ENCODE measurements around the gene SIGLEC14. TPM values are rescaled to one million over a fixed set of nuclear protein-coding genes. Genes with fewer than 3 reads are reported as not detected.

The SIGLEC14 gene
- polyA plus RNA-seq, 1 donor from 2014 or later = not detected

DNA sequence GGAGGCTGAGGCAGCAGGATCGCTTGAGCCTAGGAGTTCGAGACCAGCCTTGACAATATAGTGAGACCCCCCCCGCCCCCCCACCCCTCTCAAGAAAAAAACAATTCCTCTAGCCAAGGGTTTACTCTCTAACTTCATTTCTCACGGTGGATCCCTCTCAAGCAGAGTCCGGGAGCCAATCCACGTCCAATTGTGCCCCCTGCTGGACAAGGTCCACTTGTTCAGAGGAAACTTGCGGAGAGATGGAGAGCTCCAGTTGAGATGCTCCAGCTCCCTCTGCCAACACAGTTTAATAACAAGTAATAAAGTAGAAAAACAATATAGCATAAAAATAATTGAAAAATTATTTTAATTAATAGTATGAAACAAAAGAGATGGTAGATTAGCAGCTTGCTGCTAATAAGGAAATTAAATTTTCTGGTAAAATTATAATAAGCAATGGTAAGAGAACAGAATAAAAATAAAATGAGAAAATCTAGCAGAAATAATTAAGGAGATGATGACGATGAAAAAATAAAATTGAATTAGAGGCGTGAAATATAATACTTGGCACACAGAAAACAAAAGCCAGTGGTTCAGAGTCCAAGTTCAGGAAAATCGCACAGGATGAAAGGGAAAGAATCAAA, 14.5 kb upstream of the SIGLEC14 start:
- H3K36me3 ChIP-seq (ENCODE audit: insufficient read depth, low read length) = no peaks in the 10 kb centered on the region
- no peaks in the 10 kb centered on the region for H3K79me2 ChIP-seq (replicated peaks; ENCODE audit: insufficient read depth, low read length)
- H3F3A ChIP-seq (ENCODE audit: insufficient read depth, low read length, poor library complexity, severe bottlenecking) = no peaks in the 10 kb centered on the region
- H3K27ac ChIP-seq (ENCODE audit: low read length) = no peak overlapping the region
- no peaks in the 10 kb centered on the region for H3K9me2 ChIP-seq (ENCODE audit: insufficient read depth, low read length)
- TF ChIP-seq EP300 (conservative IDR thresholded peaks at IDR 0.05; ENCODE audit: poor library complexity, severe bottlenecking) (no peak), RAD21 (conservative IDR thresholded peaks at IDR 0.05) (peak; percentile 65), MXI1 (conservative IDR thresholded peaks at IDR 0.05; ENCODE audit: poor library complexity, severe bottlenecking) (no peak), SMC3 (conservative IDR thresholded peaks at IDR 0.05; ENCODE audit: poor library complexity) (peak; percentile 53)
- TF ChIP-seq, protein P1, sequence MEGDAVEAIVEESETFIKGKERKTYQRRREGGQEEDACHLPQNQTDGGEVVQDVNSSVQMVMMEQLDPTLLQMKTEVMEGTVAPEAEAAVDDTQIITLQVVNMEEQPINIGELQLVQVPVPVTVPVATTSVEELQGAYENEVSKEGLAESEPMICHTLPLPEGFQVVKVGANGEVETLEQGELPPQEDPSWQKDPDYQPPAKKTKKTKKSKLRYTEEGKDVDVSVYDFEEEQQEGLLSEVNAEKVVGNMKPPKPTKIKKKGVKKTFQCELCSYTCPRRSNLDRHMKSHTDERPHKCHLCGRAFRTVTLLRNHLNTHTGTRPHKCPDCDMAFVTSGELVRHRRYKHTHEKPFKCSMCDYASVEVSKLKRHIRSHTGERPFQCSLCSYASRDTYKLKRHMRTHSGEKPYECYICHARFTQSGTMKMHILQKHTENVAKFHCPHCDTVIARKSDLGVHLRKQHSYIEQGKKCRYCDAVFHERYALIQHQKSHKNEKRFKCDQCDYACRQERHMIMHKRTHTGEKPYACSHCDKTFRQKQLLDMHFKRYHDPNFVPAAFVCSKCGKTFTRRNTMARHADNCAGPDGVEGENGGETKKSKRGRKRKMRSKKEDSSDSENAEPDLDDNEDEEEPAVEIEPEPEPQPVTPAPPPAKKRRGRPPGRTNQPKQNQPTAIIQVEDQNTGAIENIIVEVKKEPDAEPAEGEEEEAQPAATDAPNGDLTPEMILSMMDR (IDR thresholded peaks at IDR 0.05; ENCODE audit: poor library complexity, severe bottlenecking) = peak; percentile 56
- TF ChIP-seq, protein P2, sequence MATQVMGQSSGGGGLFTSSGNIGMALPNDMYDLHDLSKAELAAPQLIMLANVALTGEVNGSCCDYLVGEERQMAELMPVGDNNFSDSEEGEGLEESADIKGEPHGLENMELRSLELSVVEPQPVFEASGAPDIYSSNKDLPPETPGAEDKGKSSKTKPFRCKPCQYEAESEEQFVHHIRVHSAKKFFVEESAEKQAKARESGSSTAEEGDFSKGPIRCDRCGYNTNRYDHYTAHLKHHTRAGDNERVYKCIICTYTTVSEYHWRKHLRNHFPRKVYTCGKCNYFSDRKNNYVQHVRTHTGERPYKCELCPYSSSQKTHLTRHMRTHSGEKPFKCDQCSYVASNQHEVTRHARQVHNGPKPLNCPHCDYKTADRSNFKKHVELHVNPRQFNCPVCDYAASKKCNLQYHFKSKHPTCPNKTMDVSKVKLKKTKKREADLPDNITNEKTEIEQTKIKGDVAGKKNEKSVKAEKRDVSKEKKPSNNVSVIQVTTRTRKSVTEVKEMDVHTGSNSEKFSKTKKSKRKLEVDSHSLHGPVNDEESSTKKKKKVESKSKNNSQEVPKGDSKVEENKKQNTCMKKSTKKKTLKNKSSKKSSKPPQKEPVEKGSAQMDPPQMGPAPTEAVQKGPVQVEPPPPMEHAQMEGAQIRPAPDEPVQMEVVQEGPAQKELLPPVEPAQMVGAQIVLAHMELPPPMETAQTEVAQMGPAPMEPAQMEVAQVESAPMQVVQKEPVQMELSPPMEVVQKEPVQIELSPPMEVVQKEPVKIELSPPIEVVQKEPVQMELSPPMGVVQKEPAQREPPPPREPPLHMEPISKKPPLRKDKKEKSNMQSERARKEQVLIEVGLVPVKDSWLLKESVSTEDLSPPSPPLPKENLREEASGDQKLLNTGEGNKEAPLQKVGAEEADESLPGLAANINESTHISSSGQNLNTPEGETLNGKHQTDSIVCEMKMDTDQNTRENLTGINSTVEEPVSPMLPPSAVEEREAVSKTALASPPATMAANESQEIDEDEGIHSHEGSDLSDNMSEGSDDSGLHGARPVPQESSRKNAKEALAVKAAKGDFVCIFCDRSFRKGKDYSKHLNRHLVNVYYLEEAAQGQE (IDR thresholded peaks at IDR 0.05; ENCODE audit: borderline replicate concordance) = no peak
- peaks cover 22% of the 10 kb centered on the region for H3K27me3 ChIP-seq (ENCODE audit: insufficient read depth, low read depth, low read length)
- H3K9me3 ChIP-seq (ENCODE audit: low read length) = no peaks in the 10 kb centered on the region
- no peak overlapping the region for H3K4me3 ChIP-seq (ENCODE audit: low read length)
- H3K4me2 ChIP-seq (ENCODE audit: low read length) = no peak overlapping the region
- H4K20me1 ChIP-seq (ENCODE audit: insufficient read depth) = no peaks in the 10 kb centered on the region
- H2AFZ ChIP-seq (ENCODE audit: low read depth, low read length) = no peak overlapping the region
- H3K9ac ChIP-seq (ENCODE audit: low read length) = no peak overlapping the region

DNA sequence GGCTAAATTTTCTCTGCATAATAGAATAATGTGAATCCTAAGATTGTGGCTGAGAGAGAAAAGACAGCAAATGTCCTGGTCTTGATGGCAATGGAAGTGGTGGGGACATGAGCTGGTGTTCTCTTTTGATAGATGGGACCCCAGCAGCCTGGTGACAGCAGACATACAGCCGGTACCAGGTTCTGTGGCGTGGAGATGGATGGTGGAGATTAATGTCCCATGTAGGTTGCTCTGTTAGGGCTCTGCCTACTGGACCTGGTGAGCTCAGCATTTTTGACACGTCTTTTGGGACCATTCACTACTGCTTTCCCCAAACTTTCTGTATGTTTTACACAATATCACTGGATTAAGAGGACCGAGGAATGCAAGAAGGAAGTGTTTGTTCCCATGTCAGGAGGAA, 8.2 kb upstream of the SIGLEC14 start:
- Histone ChIP-seq H3K4me3 (ENCODE audit: low read length) (no peak overlapping the region), H3K9me3 (ENCODE audit: low read length) (no peaks in the 10 kb centered on the region), H3F3A (ENCODE audit: insufficient read depth, low read length, poor library complexity, severe bottlenecking) (no peaks in the 10 kb centered on the region), H2AFZ (ENCODE audit: low read depth, low read length) (no peak overlapping the region), H3K36me3 (ENCODE audit: insufficient read depth, low read length) (no peaks in the 10 kb centered on the region), H3K79me2 (replicated peaks; ENCODE audit: insufficient read depth, low read length) (no peaks in the 10 kb centered on the region), H3K9ac (ENCODE audit: low read length) (no peak overlapping the region), H3K27ac (ENCODE audit: low read length) (no peak overlapping the region), H3K9me2 (ENCODE audit: insufficient read depth, low read length) (no peaks in the 10 kb centered on the region), H3K4me2 (ENCODE audit: low read length) (no peak overlapping the region), H4K20me1 (ENCODE audit: insufficient read depth) (no peaks in the 10 kb centered on the region), H3K27me3 (ENCODE audit: insufficient read depth, low read depth, low read length) (peaks cover 7% of the 10 kb centered on the region)
- TF ChIP-seq EP300 (conservative IDR thresholded peaks at IDR 0.05; ENCODE audit: poor library complexity, severe bottlenecking) (no peak), TAF1 (IDR thresholded peaks at IDR 0.05; ENCODE audit: low read depth) (no peak), MXI1 (conservative IDR thresholded peaks at IDR 0.05; ENCODE audit: poor library complexity, severe bottlenecking) (no peak), RAD21 (conservative IDR thresholded peaks at IDR 0.05) (no peak)

DNA sequence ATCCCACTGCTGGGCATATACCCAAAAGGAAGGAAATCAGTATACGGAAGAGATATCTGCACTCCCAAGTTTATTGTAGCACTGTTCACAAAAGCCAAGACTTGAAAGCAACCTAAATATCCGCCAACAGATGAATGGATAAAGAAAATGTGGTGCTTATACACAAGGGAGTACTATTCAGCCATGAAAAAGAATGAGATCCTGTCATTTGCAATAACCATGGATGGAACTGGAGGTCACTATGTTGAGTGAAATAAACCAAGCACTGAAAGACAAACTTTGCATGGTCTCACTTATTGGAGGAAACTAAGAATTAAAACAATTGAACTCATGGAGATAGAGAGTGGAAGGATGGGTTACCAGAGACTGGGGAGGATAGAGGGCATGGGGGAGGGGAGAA, 6.5 kb upstream of the SIGLEC14 start:
- H3K9me3 ChIP-seq (ENCODE audit: low read length) = no peaks in the 10 kb centered on the region
- no peak overlapping the region for H3K4me3 ChIP-seq (ENCODE audit: low read length)
- no peak overlapping the region for H3K4me2 ChIP-seq (ENCODE audit: low read length)
- TF ChIP-seq TAF1 (IDR thresholded peaks at IDR 0.05; ENCODE audit: low read depth) (no peak), POLR2AphosphoS5 (IDR thresholded peaks at IDR 0.05) (no peak), MXI1 (conservative IDR thresholded peaks at IDR 0.05; ENCODE audit: poor library complexity, severe bottlenecking) (no peak), SMC3 (conservative IDR thresholded peaks at IDR 0.05; ENCODE audit: poor library complexity) (no peak), EZH2 (IDR thresholded peaks at IDR 0.05; ENCODE audit: borderline replicate concordance, insufficient read depth, low read length, poor library complexity, severe bottlenecking) (no peak), RAD21 (conservative IDR thresholded peaks at IDR 0.05) (no peak), EP300 (conservative IDR thresholded peaks at IDR 0.05; ENCODE audit: poor library complexity, severe bottlenecking) (no peak)
- TF ChIP-seq, protein P2 (IDR thresholded peaks at IDR 0.05; ENCODE audit: borderline replicate concordance) = no peak
- TF ChIP-seq, protein P1 (IDR thresholded peaks at IDR 0.05; ENCODE audit: poor library complexity, severe bottlenecking) = no peak
- no peak overlapping the region for H3K27ac ChIP-seq (ENCODE audit: low read length)
- no peaks in the 10 kb centered on the region for H3F3A ChIP-seq (ENCODE audit: insufficient read depth, low read length, poor library complexity, severe bottlenecking)
- no peak overlapping the region for H2AFZ ChIP-seq (ENCODE audit: low read depth, low read length)
- H4K20me1 ChIP-seq (ENCODE audit: insufficient read depth) = no peaks in the 10 kb centered on the region
- no peaks in the 10 kb centered on the region for H3K27me3 ChIP-seq (ENCODE audit: insufficient read depth, low read depth, low read length)
- H3K9me2 ChIP-seq (ENCODE audit: insufficient read depth, low read length) = no peaks in the 10 kb centered on the region
- no peaks in the 10 kb centered on the region for H3K36me3 ChIP-seq (ENCODE audit: insufficient read depth, low read length)
- no peaks in the 10 kb centered on the region for H3K79me2 ChIP-seq (replicated peaks; ENCODE audit: insufficient read depth, low read length)
- H3K9ac ChIP-seq (ENCODE audit: low read length) = no peak overlapping the region
